ENCODE results near the gene ADAMTS18. TPM values are rescaled to one million over a fixed set of nuclear protein-coding genes. Genes with fewer than 3 reads are reported as not detected.

The ADAMTS18 gene
- polyA plus RNA-seq, 1 of the 3 experiments (the other 2 are of a cell fraction): under 0.01 TPM

GRCh38 chr16:77469634-77470033 is 34.8 kb upstream of the ADAMTS18 start:
- TF ChIP-seq REST (IDR thresholded peaks at IDR 0.05; ENCODE audit: low read depth, low read length) (no peak), GABPA (IDR thresholded peaks at IDR 0.05; ENCODE audit: low read depth) (no peak), RCOR1 (IDR thresholded peaks at IDR 0.05; ENCODE audit: low read length) (no peak), RXRA (IDR thresholded peaks at IDR 0.05; ENCODE audit: borderline replicate concordance, low read depth) (no peak), YY1 (IDR thresholded peaks at IDR 0.05; ENCODE audit: low read depth) (no peak), CHD2 (IDR thresholded peaks at IDR 0.05; ENCODE audit: low read length, partially characterized antibody) (no peak), TCF12 (IDR thresholded peaks at IDR 0.05) (no peak), RFX5 (IDR thresholded peaks at IDR 0.05; ENCODE audit: low read length) (no peak), FOXJ3 (CRISPR knock-in tag; IDR thresholded peaks at IDR 0.05) (no peak), NRF1 (IDR thresholded peaks at IDR 0.05; ENCODE audit: low read depth, low read length) (no peak), POLR2AphosphoS5 (IDR thresholded peaks at IDR 0.05; ENCODE audit: low read depth, low read length) (no peak), EZH2phosphoT487 (IDR thresholded peaks at IDR 0.05; ENCODE audit: borderline replicate concordance, low read depth) (no peak), SMC3 (IDR thresholded peaks at IDR 0.05; ENCODE audit: low read depth, low read length) (no peak), TAF1 (IDR thresholded peaks at IDR 0.05; ENCODE audit: borderline replicate concordance, low read depth, low read length) (no peak), RAD21 (IDR thresholded peaks at IDR 0.05; ENCODE audit: low read length) (no peak), MXI1 (IDR thresholded peaks at IDR 0.05; ENCODE audit: low read depth, low read length) (no peak)
- TF ChIP-seq, protein P1, sequence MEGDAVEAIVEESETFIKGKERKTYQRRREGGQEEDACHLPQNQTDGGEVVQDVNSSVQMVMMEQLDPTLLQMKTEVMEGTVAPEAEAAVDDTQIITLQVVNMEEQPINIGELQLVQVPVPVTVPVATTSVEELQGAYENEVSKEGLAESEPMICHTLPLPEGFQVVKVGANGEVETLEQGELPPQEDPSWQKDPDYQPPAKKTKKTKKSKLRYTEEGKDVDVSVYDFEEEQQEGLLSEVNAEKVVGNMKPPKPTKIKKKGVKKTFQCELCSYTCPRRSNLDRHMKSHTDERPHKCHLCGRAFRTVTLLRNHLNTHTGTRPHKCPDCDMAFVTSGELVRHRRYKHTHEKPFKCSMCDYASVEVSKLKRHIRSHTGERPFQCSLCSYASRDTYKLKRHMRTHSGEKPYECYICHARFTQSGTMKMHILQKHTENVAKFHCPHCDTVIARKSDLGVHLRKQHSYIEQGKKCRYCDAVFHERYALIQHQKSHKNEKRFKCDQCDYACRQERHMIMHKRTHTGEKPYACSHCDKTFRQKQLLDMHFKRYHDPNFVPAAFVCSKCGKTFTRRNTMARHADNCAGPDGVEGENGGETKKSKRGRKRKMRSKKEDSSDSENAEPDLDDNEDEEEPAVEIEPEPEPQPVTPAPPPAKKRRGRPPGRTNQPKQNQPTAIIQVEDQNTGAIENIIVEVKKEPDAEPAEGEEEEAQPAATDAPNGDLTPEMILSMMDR (IDR thresholded peaks at IDR 0.05): no peak
- TF ChIP-seq, protein P2, sequence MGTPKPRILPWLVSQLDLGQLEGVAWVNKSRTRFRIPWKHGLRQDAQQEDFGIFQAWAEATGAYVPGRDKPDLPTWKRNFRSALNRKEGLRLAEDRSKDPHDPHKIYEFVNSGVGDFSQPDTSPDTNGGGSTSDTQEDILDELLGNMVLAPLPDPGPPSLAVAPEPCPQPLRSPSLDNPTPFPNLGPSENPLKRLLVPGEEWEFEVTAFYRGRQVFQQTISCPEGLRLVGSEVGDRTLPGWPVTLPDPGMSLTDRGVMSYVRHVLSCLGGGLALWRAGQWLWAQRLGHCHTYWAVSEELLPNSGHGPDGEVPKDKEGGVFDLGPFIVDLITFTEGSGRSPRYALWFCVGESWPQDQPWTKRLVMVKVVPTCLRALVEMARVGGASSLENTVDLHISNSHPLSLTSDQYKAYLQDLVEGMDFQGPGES (IDR thresholded peaks at IDR 0.05; ENCODE audit: low read depth, low read length): no peak
- no peaks in the 10 kb centered on the region for H4K20me1 ChIP-seq (ENCODE audit: insufficient read depth)
- no peak overlapping the region for H3K27ac ChIP-seq (ENCODE audit: low read depth in 2 of 2, low read length in 1 of 2)
- no peaks in the 10 kb centered on the region for H3K4me1 ChIP-seq (ENCODE audit: control insufficient read depth in 1 of 2, insufficient read depth in 2 of 2, low read depth in 1 of 2, low read length in 1 of 2)
- ChIA-PET CTCF (no interaction called here), POLR2A (no interaction called here)
- H3F3A ChIP-seq (replicated peaks; ENCODE audit: insufficient read depth): no peaks in the 10 kb centered on the region
- WGBS (ENCODE audit: low lambda C conversion rate): 7% methylated on average over 3 of the region's 3 CpGs
- no peaks in the 10 kb centered on the region for H3K36me3 ChIP-seq (replicated peaks in 1 of 2; ENCODE audit: control insufficient read depth in 1 of 2, insufficient read depth in 2 of 2, low read length in 1 of 2)
- no peak overlapping the region for H2AFZ ChIP-seq (ENCODE audit: low read depth)
- H3K9ac ChIP-seq: no peak overlapping the region
- H3K79me2 ChIP-seq (ENCODE audit: insufficient read depth): no peaks in the 10 kb centered on the region
- no peaks in the 10 kb centered on the region for H3K27me3 ChIP-seq (ENCODE audit: insufficient read depth)
- DNase-seq: no peak
- no peak overlapping the region for H3K4me2 ChIP-seq
- H3K4me3 ChIP-seq (ENCODE audit: low read depth in 2 of 2, low read length in 1 of 2): no peak overlapping the region
- no peaks in the 10 kb centered on the region for H3K9me3 ChIP-seq
- H3K9me2 ChIP-seq: no peaks in the 10 kb centered on the region
